Left ventricle myocardium superior (tissue), 1 donor: ENCODE data around the gene KCNJ6. TPM values are rescaled to one million over a fixed set of nuclear protein-coding genes. Genes with fewer than 3 reads are reported as not detected.
"Not testable (repeated sequence)": the region's sequence is repeated elsewhere in the genome, so short reads cannot be mapped to it uniquely, and the experiment has no call there.

Source experiments
- ATAC-seq: fragments of 200-7000 bp; cut with Tn5 transposase; one replicate; pipeline ENCODE4 v1.9.1; 2020; ENCODE audit warnings: mild to moderate bottlenecking, moderate library complexity
- DNase-seq: peaks from one replicate; pipeline ENCODE4 v3.0.0-alpha.2; 2020
- intact Hi-C: fragments of 100-400 bp; cut with micrococcal nuclease; formaldehyde crosslinking; loops from one replicate; pipeline ENCODE4 v1.11.0; 2022
- total RNA-seq: library from RNA; stranded (reverse); fragmentation: NEBNext Ultra II Directional; extraction: Animal tissue kit (Norgen Biotek cat#: 25700); gene quantifications from one replicate; pipeline ENCODE4 v1.2.1, GENCODE V29; 2021
- donor health status: DM: no; HTN: yes; CAD: no; lungs with severe emphysema.

KCNJ6 gene
- total RNA-seq, 1 donor from 2014 or later = not detected

- ATAC-seq, intact Hi-C loops, DNase-seq: not testable (repeated sequence)
Observed at GRCh38 chr21:37643862-37644261, 272.4 kb downstream of the KCNJ6 start.

DNA sequence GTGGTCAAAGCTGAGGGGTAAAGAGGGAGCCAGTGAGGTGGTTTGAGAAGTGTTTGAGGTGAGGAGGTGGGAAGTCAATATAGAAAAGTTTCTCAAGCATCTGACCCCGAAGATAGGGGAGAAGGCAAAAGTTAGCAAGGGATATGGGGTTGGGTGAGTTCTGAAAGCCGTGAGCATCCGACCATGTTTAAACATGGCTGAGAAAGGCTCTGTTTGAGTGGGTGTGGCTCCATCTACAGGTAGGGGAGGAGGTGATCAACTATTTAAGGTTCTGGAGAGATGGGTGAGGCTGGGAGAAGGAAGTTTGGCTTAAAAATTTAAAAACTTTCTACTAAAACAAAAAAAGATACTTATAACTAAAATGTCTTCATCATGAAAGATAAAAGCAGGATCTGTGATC is 273.8 kb downstream of the KCNJ6 start:
- DNase-seq (no peak), ATAC-seq (peak; percentile 57)
- intact Hi-C loops = no loop called here

DNA sequence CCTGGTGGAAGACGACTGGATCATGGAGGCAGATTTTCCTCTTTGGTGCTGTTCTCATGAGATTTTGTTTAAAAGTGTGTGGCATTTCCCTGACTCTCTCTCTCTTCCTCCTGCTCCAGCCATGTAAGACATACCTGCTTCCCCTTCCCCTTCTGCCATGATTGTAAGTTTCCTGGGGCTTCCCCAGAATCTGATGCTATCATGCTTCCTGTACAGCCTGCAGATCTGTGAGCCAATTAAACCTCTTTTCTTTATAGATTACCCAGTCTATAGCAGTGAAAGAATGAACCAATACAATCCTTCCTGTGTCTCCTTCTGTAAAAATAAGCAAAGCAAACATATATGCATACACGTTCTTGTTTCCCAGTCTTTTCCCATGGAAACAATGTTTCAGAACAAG is 276.5 kb downstream of the KCNJ6 start:
- ATAC-seq (no peak), DNase-seq (no peak)
- intact Hi-C loops = no loop called here

- DNase-seq = no peak
- ATAC-seq = no peak
- intact Hi-C loops = no loop called here
Observed at GRCh38 chr21:37636152-37636860, 280.0 kb downstream of the KCNJ6 start.

DNA sequence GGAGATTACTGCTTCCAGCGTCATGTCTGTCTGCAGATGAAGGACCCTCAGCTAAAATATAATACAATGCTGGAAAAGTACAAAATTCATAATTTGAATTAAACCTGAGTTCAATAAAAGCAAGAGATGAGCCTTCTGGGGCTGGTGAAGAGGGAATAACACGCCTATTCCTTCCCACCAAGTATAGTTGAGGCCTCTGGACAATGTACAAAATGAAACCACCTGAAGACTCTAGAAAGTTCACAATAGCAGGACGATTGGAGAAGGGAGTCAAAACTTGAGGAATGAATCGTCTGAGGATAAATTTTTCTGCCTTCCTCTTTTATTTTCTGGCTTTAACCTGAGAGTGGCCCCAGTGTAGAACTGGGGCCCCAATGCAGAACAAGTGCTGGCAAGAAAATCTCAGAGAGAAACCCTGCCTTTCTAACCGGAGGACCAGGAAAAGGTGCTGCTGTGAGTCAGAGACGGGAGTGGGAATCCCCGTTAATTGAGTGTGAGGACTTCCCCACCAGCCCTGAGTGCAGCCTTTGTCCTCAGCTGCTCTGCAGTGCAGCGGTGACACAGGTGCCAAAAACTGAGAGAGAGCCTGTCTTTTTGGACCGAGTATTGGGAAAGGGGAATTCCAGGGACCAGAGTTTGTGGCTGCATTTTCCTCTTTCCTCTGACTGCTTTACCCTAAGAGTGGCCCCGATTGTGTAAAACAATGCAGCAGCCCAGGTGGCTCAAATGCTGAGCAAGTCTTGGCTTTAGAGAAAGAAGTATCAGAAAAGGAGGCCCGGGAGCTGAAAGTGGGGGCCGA is 284.7 kb downstream of the KCNJ6 start:
- intact Hi-C loops = no loop called here
- ATAC-seq (peak; percentile 31), DNase-seq (no peak)

- intact Hi-C loops = no loop called here
- ATAC-seq (no peak), DNase-seq (no peak)
Observed at GRCh38 chr21:37630872-37631271, 285.4 kb downstream of the KCNJ6 start.

GRCh38 chr21:37628362-37628761 is 287.9 kb downstream of the KCNJ6 start:
- no peak for DNase-seq
- intact Hi-C loops = no loop called here
- no peak for ATAC-seq

GRCh38 chr21:37627561-37627960 is 288.7 kb downstream of the KCNJ6 start:
- intact Hi-C loops = no loop called here
- no peak for DNase-seq
- ATAC-seq = no peak

- DNase-seq (no peak), ATAC-seq (no peak)
- intact Hi-C loops = no loop called here
Observed at GRCh38 chr21:37627074-37627473, 289.2 kb downstream of the KCNJ6 start.

GRCh38 chr21:37626320-37626719 is 289.9 kb downstream of the KCNJ6 start:
- ATAC-seq = no peak
- DNase-seq = no peak
- intact Hi-C loops = no loop called here

DNA sequence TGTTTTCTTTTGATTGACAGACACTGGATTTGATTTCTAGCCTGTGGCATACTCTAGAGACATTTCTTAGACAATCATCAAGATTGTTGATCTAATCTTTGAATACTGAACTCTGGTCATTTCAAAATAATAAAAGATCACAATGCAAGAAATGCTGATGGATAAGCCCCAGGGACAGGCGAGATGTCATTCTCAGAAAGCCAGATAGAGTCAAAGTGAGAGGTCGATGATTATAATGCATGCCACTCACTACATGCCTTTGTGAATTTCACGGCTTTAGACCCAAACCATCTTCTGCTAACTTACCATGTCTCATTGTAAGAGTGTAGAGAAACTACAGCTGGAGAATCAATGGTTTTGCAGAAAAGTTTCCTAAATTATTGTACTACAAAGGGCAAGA is 292.6 kb downstream of the KCNJ6 start:
- ATAC-seq (no peak), DNase-seq (no peak)
- intact Hi-C loops = no loop called here

- intact Hi-C loops = no loop called here
- ATAC-seq (peak; percentile 68), DNase-seq (no peak)
Observed at GRCh38 chr21:37623183-37623582, 293.1 kb downstream of the KCNJ6 start.

DNA sequence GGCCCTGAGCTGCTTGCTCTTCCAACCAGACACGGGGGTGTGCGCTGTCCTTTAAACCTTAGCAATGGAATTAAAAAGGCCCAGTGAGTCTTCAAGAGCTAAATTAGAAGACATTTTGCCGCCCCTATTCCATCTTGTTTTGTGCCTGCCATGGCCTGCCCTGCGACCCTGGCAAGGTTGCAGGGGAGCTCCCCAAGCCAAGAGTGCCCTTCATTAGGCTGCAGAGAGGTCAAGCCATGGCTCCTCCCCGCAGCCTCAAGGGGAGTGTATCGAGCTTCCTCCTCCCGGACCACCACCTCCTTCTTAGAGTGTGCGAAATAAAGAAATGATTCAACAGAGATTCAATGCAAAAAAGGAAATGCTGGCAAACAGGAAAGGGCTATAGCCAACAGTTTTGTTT is 293.5 kb downstream of the KCNJ6 start:
- ATAC-seq = peak; percentile 50
- intact Hi-C loops = no loop called here
- DNase-seq = no peak

- DNase-seq (no peak), ATAC-seq (no peak)
- intact Hi-C loops = no loop called here
Observed at GRCh38 chr21:37620401-37620800, 295.9 kb downstream of the KCNJ6 start.

DNA sequence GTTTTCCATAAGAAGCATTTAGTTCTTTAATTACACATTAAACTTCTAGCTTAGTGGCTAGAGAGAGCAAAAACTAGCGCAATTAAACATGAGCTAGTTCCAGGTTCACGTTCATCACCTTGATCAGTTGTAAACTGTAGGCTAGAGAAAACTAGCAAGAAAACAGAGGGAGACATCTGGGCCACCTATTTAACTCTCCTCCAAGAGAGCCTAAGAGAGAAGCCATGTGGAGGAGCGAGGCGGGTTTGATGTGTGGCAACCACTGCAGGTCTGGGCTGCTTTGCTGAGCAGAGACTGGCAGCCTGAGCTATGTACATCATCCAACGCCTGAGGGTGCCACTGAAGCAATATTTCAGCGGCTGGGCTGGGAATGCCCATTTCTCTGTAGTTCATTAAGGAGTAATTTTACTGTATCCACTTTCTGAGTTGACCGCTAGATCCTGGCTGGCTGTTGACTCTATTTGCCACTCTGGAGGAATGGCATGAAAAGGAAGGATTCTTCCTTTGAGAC is 296.7 kb downstream of the KCNJ6 start:
- intact Hi-C loops = no loop called here
- DNase-seq = no peak
- ATAC-seq = peak; percentile 78

DNA sequence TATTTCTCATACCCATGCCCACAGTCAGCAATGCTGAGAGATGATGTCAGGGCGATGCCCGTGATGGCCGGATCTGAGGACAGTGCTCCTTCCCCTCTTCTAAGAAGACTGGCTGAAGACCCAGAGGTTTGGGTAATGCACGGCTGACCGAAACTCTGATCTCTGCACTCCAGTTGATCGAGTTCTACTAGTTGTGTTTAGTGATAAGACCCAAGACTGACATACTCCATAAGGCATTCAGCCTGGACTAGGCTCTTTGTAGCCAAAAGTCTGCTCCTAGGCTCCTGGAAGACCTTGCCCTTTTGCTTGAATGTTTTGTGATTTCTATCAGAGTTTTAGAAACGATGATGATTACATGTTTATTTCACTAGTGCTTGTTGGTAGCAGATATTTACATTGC is 298.2 kb downstream of the KCNJ6 start:
- ATAC-seq (no peak), DNase-seq (no peak)
- intact Hi-C loops = no loop called here

GRCh38 chr21:37615962-37616361 is 300.3 kb downstream of the KCNJ6 start:
- DNase-seq (no peak), ATAC-seq (no peak)
- intact Hi-C loops = no loop called here

GRCh38 chr21:37614351-37614875 is 301.8 kb downstream of the KCNJ6 start:
- intact Hi-C loops = no loop called here
- ATAC-seq = no peak
- DNase-seq = no peak

DNA sequence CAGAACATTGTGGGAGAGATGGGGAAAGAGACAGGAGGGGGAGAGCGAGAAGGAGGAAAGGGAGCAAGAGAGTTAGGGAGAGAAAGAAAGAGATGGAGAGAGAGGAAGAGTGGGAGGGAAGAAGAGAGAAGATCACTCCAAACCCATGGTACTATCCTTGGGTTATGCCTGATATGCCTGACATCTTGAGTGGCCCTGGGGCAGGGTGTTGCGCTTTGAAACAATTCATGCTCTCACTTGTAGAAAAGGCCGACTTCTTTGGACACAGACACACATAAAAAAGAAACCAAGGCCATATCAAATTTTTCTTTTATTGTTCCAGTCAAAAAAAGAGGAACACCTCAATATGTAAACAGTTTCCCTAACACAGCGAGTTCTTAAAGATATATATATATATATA is 309.2 kb downstream of the KCNJ6 start:
- intact Hi-C loops = no loop called here
- ATAC-seq (no peak), DNase-seq (no peak)

- ATAC-seq (no peak), DNase-seq (no peak)
- intact Hi-C loops = no loop called here
Observed at GRCh38 chr21:37606549-37606948, 309.7 kb downstream of the KCNJ6 start.
